Measurements from ENCODE around the gene DNMT3B. TPM values are rescaled to one million over a fixed set of nuclear protein-coding genes. Genes with fewer than 3 reads are reported as not detected.
A peak's percentile ranks its signal among the peaks of the same experiment; 100 is the strongest.

DNMT3B gene
- total RNA-seq, 2 experiments from 2014 or later, result 2.9 TPM

DNA sequence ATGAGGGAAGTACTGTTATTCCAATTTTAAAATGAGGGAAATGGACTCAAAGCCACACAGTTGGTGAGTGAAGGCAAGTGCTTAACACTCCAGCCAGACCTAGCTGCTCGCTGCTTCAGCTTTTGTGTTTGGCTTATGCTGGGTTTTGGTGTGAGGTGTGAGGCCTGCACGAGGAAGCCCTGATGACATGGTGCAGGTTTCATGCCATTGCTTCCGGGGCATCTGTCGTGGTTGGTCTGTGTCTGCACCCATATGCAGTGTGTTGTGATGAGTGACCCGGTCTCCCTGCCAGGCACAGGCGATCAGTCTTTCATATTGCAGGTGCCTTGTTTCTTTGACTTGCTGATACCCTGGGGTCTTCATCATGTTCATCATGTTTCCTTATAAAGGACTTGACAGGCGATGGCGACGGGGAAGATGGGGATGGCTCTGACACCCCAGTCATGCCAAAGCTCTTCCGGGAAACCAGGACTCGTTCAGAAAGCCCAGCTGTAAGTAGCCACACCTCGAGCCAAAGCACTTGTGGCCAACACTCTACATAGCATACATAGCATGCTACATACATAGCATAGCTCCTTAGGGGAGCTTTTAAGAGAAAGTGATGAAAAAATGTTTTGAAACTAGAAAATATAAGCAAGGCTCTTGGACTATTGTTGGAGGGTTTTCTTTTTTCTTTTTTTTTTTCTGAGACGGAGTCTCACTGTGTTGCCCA is 22.3 kb downstream of the DNMT3B start:
- H3K27ac Mint-ChIP-seq, result no peak overlapping the region
- H3K36me3 Mint-ChIP-seq (ENCODE audit: low read depth), result no peaks in the 10 kb centered on the region
- intact Hi-C loops (cut with micrococcal nuclease), result no loop called here
- CTCF ChIA-PET, result interaction anchor here (1.0 to 1.3 kb wide), 2 partner anchors 11 to 111 kb away, joined by 3 read pairs; partner anchors contain the start of gene C20orf203
- H3K4me1 Mint-ChIP-seq (ENCODE audit: low read depth), result no peaks in the 10 kb centered on the region
- H3K4me3 Mint-ChIP-seq, result no peak overlapping the region
- TF ChIP-seq, protein P1, sequence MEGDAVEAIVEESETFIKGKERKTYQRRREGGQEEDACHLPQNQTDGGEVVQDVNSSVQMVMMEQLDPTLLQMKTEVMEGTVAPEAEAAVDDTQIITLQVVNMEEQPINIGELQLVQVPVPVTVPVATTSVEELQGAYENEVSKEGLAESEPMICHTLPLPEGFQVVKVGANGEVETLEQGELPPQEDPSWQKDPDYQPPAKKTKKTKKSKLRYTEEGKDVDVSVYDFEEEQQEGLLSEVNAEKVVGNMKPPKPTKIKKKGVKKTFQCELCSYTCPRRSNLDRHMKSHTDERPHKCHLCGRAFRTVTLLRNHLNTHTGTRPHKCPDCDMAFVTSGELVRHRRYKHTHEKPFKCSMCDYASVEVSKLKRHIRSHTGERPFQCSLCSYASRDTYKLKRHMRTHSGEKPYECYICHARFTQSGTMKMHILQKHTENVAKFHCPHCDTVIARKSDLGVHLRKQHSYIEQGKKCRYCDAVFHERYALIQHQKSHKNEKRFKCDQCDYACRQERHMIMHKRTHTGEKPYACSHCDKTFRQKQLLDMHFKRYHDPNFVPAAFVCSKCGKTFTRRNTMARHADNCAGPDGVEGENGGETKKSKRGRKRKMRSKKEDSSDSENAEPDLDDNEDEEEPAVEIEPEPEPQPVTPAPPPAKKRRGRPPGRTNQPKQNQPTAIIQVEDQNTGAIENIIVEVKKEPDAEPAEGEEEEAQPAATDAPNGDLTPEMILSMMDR (IDR thresholded peaks at IDR 0.05), result no peak
- no peaks in the 10 kb centered on the region for H3K9me3 Mint-ChIP-seq
- DNase-seq (no peak), ATAC-seq (no peak)
- POLR2A ChIA-PET, result interaction anchor here (1.6 kb wide), 1 partner anchor 111 kb away, joined by 3 read pairs; the partner anchor contains the start of gene C20orf203
- H3K27me3 Mint-ChIP-seq, result no peaks in the 10 kb centered on the region

DNA sequence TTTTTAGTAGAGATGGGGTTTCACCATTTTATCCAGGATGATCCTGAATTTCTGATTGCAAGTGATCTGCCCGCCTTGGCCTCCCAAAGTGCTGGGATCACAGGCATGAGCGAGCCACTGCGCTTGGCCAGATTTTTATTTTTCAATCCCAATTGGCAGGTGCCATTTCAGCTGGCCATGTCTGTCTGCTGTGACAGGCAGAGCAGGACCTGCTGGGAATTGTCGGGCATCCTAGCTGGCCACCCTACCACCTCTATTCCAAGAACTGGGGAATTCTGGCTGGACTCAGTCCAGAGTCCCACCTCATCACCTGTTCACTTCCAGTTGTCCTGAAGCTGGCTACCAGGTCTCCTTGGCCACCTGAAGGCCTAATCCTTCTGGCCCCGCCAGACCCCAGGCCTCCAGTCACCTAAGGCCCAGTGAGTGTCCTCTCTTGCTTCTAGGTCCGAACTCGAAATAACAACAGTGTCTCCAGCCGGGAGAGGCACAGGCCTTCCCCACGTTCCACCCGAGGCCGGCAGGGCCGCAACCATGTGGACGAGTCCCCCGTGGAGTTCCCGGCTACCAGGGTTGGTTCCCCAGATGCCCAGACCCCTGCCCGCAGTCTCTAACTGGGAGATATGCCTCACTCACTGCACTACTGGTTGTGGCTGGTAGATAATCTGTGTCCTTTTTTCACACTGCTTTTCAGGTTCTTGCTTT is 24.0 kb downstream of the DNMT3B start:
- no peaks in the 10 kb centered on the region for H3K9me3 Mint-ChIP-seq
- CTCF ChIA-PET, result interaction anchor here (1.1 kb wide), 1 partner anchor 112 kb away, joined by 4 read pairs; the partner anchor contains the start of gene C20orf203
- intact Hi-C loops (cut with micrococcal nuclease), result no loop called here

DNA sequence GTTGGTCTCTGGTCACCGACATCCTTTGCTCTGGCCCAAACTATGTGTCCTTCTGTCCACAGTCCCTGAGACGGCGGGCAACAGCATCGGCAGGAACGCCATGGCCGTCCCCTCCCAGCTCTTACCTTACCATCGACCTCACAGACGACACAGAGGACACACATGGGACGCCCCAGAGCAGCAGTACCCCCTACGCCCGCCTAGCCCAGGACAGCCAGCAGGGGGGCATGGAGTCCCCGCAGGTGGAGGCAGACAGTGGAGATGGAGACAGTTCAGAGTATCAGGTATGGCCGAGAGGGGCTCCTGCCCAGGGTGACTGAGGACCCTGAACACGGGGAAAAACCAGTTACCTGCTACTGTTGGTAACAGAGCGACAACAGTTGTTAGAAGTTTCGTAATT is 25.0 kb downstream of the DNMT3B start:
- H3K4me1 Mint-ChIP-seq (ENCODE audit: low read depth), result peaks cover 8% of the 10 kb centered on the region
- no peak overlapping the region for H3K4me3 Mint-ChIP-seq
- POLR2A ChIA-PET, result no interaction called here
- H3K9me3 Mint-ChIP-seq, result no peaks in the 10 kb centered on the region
- TF ChIP-seq, protein P1 (IDR thresholded peaks at IDR 0.05), result no peak
- H3K27me3 Mint-ChIP-seq, result no peaks in the 10 kb centered on the region
- no peaks in the 10 kb centered on the region for H3K36me3 Mint-ChIP-seq (ENCODE audit: low read depth)
- CTCF ChIA-PET, result interaction anchor here (1.1 to 1.3 kb wide), 2 partner anchors 10 to 113 kb away, joined by 4 read pairs; partner anchors contain the start of gene C20orf203
- ATAC-seq, result no peak
- intact Hi-C loops (cut with micrococcal nuclease), result no loop called here
- DNase-seq, result no peak
- no peak overlapping the region for H3K27ac Mint-ChIP-seq

More for the DNA sequence above, 24.0 kb downstream of the DNMT3B start:
- H3K27me3 Mint-ChIP-seq, result no peaks in the 10 kb centered on the region
- TF ChIP-seq, protein P1 (IDR thresholded peaks at IDR 0.05), result no peak
- no peaks in the 10 kb centered on the region for H3K36me3 Mint-ChIP-seq (ENCODE audit: low read depth)
- POLR2A ChIA-PET, result interaction anchor here (0.6 kb wide), 1 partner anchor 338 kb away, joined by 5 read pairs; no protein-coding TSS in a partner anchor
- no peak overlapping the region for H3K4me3 Mint-ChIP-seq
- DNase-seq (no peak), ATAC-seq (no peak)
- no peak overlapping the region for H3K27ac Mint-ChIP-seq
- H3K4me1 Mint-ChIP-seq (ENCODE audit: low read depth), result peaks cover 1% of the 10 kb centered on the region

DNA sequence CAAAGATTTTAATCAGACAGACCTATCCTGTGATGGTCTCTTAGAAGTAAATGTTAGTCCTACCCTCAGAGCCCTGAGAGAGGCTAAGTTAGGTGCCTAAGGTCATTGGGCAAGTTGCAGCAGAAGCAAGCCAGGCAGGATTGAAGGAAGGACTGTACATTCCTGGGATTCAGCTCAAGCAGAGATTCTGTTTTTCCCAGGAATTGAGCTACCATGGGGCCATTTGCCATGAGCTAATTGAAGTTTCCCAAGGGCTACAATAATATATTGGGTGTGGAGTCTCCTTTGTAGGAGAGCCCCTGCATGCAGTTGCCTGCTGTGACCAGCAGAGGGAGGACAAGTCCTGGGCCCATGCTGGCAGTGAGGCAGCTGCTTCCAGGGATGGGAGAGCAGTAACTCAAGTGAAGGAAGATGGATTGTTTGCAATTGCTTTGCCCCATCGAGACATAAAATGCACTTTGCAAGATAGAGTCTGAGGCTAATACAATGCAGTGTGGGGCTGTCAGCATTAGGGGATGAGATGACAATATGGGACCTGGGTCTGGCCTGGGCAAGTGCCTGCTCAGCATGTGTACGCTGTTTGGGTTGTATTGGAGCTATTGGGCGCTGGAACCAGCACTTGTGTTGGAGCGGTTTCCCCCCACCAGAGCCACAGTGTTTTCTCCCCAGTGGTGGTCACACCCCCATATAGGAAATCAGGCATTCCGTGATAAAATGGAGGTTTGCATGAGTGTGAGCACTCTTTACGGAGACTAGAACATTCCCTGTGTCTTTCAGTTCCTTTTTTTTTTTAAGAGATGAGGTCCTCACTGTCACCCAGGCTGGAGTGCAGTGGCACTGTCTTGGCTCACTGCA is 27.9 kb downstream of the DNMT3B start:
- no peaks in the 10 kb centered on the region for H3K9me3 Mint-ChIP-seq
- H3K4me1 Mint-ChIP-seq (ENCODE audit: low read depth), result peaks cover 32% of the 10 kb centered on the region
- ChIA-PET CTCF (interaction anchor here (0.5 to 5.5 kb wide), 35 partner anchors 9 to 502 kb away, joined by 3 to 49 read pairs (median 4); partner anchors contain the start of genes BPIFB2, C20orf203, MAPRE1 and SUN5), POLR2A (no interaction called here)
- H3K27ac Mint-ChIP-seq, result no peak overlapping the region
- TF ChIP-seq, protein P1 (IDR thresholded peaks at IDR 0.05), result peak; percentile 99
- H3K27me3 Mint-ChIP-seq, result no peaks in the 10 kb centered on the region
- DNase-seq (peak; percentile 82), ATAC-seq (peak; percentile 82)
- intact Hi-C loops (cut with micrococcal nuclease), result loop anchor here (5.0 to 10.0 kb wide), 3 partner anchors 77 to 305 kb away; no protein-coding TSS in a partner anchor
- H3K36me3 Mint-ChIP-seq (ENCODE audit: low read depth), result no peaks in the 10 kb centered on the region
- H3K4me3 Mint-ChIP-seq, result no peak overlapping the region

Data from activated CD8-positive, alpha-beta T cell treated with anti-CD3 and anti-CD28 coated beads for 36 hours (primary cell).